Germinal center (tissue), 1 donor: ENCODE results near the gene CD300LF.

Source experiments
- DNase-seq: peaks from one replicate; pipeline ENCODE4 v3.0.0; 2012; ENCODE audit warnings: mixed read lengths, low spot score

Gene CD300LF

DNA sequence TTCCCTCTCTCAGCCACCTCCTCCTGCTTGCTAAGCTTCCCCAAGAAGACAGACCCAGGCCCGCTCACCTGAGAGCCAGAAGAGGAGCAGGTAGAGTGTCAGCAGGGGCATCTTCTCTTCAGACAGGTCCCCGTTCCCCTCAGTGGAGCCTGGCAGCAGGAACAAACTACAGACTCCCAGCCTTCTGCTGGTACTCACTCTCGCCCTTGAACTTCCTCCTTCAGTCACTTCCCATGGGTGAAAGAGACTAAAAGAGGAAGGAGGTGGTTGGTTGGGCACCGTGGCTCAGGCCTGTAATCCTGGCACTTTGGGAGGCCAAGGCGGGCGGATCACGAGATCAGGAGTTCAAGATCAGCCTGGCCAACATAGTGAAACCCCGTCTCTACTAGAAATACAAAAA is at the start of gene CD300LF:
Gene CD300LF, minus strand, starts transcription at position 168 of the 400 bp plus-strand sequence. Its CDS starts 57 bp downstream, at position 111.
- DNase-seq: peak; percentile 24

DNA sequence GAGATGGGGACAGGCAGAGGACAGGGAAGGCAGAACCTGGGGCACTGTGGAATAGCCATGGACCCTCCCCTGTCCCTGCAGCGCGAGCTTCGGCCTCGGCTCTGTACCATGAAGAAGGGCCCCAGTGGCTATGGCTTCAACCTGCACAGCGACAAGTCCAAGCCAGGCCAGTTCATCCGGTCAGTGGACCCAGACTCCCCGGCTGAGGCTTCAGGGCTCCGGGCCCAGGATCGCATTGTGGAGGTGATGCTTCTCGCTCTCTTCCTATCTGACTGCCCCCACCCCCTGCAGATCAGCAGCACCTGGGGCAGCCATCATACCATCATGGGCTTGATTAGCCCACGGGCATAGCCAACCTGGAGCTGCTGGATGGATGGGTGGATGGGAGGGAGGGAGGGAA is 49.2 kb upstream of the CD300LF start:
- DNase-seq: no peak

DNA sequence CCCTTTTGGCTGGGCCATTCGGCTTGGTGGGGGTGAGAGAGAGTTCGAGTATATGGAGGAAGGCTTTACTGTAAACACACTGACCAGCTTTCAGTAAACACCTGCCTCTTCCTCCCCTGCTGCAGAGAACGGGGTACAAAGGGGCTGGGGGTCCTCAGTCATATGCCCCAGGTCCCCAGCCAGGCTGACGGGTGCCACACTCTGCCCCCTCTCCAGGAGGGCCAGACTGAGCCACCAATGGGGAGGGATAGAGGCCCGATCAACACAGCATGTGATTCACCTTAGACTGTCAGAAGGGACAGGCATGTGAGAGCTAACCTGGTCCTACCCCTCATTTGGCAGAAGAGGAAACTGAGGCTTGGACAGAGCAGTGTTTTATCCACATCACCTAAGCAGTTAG is 48.7 kb upstream of the CD300LF start:
- DNase-seq: no peak

DNA sequence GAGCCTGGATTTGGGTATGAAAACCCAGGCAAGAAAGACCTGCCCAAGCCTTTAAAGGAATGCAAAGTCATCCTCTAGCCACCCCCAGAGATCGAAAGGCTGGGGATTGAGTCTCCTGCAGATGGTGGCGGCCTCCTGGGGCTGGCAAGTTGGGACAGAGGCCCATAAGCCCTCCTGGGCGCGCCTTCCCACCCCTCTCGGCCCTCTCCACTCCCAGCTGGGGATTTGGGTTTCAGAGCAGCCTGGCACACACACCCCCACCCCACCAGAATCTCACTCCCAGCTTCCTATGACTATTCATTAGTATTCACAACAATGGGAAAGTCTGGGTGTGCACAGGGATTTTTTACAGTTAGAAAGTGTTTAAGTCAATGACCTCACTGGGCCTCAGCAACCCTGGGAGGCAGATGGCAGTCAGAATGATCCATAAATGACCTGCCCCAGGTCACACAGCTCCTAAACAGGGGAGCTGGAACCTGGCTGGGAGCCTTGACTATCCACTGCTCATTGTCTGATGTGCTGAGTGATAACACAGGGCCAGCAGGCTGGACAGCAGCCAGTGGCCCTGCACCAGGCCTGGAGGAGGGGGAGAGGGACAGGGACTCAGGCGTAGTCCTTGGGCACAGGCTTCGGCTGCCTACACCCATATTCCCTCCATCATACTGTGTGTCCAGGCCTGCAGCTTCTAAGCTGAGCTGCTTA is 47.8 kb upstream of the CD300LF start:
- no peak for DNase-seq

DNA sequence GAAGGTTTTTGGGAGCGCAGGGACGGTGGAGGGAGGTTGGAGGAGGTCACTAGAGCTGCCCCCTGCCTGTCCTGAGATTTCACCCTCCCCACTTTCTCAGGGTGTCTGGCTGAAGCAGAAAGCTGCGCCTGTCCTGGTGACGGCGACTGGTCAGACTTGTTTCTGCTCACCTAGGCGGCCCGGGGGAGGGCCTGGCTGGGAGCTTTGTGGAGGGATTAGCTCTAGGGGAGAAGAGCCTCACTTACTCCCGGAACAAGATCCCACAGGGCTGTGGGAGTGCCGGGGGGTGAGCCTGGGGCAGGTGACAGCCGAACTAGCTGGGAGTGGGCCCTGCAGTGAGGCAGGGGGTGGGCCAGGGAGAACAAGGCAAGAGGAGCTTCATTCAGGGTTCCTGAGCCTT is 47.2 kb upstream of the CD300LF start:
- no peak for DNase-seq

DNA sequence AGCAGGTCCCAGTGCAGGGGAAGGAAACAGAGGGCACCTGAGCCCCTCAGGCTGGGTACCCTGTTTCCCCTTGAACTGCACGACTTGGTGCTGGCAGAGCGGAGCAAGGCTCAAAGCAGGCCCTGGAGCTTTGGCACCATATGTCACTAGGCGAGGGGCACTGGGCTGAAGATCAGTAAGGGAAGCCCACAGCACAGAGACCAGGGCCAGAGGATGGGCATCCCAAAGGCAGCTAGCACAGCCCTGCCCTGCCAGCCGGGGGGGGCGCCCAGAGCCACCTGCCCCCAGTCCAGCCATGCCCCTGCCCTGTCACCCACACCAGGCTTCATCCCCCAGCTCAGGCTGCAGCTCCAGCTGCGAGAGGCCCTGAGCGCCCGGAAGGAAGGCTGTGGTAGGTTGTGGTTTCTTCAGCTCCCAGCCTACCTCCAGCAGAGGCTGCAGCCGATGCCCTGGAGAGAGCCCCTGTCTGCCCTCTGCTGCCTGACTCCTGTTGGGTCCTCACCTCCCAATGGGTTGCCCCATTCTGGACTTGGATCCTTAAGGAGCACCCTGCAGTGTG is 46.6 kb upstream of the CD300LF start:
- no peak for DNase-seq

DNA sequence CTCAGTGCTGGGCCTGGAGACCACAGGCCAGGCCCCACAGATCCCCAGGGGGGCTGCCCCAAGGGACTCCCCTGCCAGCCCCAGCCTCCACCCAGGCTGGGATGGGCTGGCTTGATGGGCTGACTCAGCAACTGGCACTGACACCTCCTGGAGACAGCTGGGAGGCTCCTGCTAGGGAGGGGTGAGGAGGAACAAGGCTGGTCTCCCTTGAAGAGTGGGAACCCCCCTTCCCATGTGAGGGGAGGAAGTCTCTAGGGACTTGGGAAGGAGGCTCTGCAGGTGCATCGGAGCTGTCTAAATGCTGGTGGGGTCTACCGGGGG is 46.1 kb upstream of the CD300LF start:
- no peak for DNase-seq

DNA sequence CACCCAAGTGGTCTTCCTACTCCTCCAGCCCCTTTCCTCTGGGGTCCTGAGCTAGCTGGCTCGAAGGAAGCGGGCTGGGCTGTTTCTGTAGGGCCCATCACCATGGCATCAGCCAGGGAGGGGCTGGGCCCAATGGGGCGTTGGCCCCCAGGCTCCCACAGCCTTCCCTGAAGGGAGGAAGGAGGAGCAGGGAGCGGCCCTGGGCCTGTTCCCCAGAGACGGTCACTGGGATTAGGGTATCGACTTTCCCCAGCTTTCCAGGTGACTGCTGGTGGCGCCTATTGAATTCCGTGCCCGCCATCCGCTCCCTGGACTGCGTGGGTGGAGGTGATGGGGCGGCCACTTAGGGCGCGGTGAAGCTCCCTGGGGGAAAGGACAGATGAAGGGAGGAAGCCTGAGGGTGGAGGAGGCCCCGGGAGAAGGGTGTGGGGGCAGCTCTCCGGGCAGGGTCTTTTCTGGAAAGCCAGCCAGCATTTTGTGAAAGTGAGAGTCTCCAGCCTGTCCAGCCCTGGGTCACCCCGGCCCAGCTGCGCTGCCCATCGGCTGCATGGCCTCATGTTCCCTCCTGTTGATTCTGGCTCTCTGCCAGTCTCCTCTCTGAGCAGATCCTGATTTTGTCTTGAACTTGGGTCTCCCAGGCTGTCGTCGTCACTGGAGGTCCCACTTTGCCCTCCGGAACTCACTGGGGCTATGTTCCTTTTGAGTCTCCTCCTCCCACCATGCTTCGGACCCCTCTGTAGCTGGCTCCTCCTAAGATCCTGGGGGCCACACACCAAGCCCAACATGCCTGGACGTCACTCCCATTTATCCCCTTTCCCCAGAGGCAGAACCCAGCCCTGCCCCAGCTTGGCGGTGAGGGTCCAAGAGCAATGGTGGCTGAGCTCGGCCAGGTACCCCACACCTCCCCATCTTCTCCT is 45.5 kb upstream of the CD300LF start:
- DNase-seq: no peak

DNA sequence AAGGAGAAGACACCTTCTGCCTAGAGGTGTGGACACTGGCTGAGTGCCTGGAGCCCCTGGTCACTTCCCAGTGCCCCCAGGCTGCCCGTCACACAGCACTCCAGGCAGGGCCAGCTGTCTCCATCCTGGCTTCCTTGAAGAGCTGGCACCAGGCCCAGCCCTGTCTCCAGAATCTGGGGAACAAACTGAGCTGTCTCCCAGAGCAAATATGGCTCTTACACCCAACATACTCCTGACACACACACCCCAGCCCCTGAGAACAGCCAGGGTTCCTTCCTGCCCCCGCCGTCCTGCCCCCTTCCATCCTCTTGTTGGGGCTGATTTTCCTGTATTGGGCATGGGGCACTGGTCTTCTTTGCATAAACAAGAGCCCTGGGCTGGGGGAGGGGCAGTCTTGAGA is 44.8 kb upstream of the CD300LF start:
- DNase-seq: no peak

DNA sequence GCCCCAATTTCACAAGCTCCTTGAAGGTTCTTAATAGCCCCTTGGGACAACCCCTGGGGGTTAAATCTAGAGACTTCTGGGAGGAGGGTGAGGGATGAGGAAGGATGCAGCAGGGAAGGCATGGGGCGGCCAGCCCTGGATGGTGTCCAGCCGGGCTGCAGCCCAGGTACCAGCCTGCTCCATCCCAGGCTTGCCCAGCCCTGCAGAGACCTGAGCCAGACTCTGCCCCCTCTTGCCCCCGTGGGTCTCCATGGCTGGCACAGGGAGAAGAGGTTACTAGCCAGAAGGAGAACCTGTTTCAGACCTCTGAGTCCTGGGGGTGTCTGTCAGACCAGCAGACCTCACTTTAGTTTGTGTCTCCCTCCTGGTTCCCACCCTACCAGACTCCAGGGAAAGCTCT is 44.2 kb upstream of the CD300LF start:
- DNase-seq: no peak

DNA sequence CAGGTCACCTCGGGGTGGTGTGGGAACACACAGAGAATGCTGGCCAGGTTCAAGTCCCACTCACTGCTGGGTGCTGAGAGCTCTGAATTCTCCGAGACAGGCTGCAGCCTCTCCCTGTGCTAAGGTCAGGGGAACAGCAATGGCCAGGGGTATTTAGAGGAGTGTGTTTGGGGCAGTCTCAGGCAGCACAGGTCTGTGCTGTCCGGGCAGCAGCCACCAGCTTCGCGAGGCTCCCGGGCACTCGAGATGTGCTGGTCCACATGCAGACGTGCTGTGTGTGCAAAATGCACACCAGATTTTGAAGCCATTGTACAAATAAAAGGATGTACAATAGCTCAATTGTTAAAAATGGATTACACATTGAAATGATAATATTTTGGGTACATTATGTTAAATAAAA is 42.8 kb upstream of the CD300LF start:
- no peak for DNase-seq

DNA sequence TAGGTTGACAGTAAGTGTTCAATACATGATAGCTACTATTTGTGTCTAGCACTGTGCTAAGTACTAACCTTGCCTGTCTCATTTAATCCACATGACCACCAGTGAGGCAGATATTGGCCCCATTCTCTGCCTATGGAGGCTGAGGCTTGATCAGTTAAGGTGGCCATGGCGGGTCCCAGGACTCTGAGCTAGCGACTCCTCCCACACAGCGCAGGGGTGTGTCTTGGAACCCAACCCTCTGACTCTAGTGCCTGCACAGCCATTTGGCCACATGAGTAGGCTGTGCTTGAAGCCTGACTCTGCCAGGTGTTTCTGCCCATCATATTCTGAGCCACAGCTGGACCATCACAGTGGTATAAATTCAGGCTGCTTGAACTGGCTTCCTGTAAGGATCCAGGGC is 42.1 kb upstream of the CD300LF start:
- no peak for DNase-seq

DNA sequence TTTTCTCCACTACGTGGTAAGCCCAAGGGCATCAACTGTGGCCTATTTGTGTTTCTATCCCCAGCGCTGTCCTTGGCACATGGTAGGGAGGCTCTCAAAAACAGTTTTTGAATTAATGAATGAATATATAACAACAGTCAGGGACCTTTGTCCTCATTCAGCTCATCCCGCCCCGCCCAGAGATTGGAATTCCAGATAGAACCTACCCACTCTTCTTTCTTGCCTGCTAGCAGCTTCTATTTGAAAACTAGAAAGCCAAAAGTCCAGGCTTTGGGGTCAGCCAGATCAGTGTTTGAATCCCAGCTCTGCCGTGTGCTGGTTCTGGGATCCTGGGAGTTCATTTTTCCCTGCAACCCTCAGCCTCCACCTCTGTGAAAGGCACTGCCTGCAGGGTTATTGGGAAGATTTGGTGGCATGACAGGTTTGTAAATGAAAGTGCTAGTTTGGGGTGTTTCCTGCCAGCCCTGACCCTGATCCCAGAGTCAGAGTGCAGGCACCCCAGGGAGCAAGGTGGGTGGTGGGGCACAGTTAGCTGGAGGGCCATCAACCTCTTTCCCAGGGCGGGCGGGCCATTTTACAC is 40.2 kb upstream of the CD300LF start:
- no peak for DNase-seq

DNA sequence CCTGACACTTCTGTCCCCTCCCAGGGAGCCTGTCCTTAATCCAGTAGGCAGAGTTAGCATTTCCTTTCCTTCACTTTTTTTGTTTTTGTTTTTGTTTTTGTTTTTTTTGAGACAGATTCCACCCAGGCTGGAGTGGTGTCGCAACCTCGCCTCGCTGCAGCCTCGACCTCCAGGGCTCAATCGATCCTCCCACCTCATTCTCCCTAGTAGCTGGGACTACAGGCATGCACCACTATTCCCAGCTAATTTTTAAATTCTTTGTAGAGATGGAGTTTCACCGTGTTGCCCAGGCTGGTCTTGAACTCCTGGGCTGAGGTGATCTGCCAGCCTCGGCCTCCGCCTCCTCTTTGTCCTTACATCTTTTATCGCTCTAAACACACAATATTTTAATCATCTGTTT is 39.7 kb upstream of the CD300LF start:
- no peak for DNase-seq

DNA sequence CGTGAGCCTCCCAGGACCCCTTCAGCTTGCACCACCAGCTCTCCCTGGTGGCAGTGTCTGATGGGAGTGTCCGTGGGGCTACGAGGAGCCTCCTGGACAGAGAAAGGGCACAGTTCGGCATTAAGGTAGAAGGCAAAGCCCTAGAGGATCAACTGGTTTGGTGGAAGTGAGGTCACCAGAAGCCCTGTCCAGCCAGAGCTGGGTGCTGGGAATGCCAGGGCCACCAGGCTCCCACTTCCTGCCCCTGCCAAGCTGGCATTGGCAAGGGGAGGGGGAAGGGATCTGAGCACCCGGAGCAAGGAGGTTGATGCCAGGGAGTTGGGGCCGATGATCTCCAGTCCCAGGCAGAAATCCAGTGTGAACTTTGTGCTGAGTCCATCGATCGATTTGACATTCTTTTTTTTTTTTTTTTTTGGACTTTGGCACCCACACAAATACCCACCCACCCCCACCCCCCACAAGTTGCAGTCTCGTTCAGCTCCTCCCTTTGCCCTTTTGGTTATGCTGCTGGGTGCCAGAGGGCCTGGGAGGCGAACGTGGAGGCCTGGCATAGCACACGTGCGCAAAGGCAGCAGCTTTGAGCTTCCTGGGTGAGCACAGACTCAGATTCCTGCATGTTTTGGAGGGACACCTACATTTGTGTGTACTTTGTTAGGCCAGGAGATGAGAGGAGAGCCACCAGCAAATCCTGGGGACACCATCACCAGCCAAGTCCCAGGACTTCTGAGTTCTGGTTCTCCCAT is 37.8 kb upstream of the CD300LF start:
- no peak for DNase-seq

DNA sequence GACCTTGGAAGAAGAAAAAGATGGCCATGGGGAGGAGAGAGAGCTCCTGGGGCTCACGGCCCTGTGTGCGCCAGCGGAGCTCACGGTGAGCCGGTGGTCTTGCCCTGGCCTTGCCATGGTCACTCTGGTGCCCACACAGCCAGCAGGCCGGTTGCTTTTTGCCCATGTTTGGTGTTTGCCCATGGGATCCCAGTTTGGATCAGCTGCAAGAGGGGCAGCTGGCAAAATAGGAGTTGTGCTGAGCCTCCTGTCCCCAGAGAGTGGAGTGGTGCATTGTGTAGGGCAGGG is 37.3 kb upstream of the CD300LF start:
- DNase-seq: no peak

DNA sequence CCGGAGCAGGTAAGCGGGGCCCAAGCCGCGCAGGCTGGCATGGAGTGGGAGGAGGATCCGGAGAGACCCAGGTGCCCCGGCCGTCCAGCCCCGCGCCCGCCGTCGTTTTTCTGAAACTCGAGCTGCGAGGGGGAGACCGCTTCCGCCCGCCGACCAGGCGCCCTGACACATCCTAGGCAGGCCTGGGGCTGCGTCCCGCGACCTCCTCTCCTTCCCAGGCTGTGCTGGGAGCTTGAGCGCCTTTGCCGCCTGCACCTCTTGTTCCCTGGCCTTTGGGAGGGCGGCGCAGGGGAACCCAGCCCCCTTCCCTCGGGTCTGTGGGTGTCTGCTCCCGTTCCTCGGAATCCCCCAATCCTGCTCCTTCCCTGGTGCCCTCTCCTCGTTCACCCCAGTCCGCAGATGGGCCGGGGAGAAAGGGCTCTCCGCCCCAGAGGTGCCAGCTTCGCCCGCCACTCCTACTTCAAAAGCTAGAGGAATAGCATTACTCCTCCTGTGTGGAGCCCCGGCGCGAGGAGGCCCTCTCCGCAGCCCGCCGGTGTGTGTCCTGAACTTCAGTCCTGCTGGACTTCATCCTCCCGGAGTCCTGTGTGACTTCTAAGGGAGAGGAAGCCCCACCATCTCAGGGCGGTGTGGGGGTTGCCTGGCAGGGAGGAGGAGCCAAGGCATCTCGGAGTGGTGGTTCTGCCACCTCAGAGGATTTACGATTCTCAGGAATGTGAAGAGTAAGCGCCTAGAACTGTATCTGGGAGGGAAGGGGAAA is 36.7 kb upstream of the CD300LF start:
- peak; percentile 37 for DNase-seq

DNA sequence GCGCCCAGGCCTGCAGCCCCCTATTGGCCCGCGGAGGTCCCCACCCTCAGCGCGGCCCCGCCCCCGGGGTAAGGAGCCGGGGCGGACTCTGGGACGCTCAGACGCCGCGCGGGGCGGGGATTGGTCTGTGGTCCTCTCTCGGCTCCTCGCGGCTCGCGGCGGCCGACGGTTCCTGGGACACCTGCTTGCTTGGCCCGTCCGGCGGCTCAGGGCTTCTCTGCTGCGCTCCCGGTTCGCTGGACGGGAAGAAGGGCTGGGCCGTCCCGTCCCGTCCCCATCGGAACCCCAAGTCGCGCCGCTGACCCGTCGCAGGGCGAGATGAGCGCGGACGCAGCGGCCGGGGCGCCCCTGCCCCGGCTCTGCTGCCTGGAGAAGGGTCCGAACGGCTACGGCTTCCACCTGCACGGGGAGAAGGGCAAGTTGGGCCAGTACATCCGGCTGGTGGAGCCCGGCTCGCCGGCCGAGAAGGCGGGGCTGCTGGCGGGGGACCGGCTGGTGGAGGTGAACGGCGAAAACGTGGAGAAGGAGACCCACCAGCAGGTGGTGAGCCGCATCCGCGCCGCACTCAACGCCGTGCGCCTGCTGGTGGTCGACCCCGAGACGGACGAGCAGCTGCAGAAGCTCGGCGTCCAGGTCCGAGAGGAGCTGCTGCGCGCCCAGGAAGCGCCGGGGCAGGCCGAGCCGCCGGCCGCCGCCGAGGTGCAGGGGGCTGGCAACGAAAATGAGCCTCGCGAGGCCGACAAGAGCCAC is 36.0 kb upstream of the CD300LF start, which contains the start of gene NHERF1:
Gene NHERF1, plus strand, starts transcription at position 100 of the 750 bp plus-strand sequence. Its CDS starts 219 bp downstream, at position 319.
- peak; percentile 97 for DNase-seq

DNA sequence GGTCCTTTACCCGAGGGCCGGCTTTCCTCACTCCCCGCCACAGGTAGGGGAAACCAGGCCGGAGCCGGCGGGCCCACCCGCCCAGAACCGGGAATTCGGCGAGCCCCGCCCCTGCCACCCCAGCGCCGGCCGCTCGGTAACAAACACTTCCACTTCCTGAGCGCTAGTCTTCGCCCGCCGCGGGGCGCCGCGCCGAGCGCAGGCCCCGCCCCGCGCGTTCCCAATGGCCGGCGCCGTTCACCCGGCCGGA is 35.5 kb upstream of the CD300LF start:
- DNase-seq: no peak

DNA sequence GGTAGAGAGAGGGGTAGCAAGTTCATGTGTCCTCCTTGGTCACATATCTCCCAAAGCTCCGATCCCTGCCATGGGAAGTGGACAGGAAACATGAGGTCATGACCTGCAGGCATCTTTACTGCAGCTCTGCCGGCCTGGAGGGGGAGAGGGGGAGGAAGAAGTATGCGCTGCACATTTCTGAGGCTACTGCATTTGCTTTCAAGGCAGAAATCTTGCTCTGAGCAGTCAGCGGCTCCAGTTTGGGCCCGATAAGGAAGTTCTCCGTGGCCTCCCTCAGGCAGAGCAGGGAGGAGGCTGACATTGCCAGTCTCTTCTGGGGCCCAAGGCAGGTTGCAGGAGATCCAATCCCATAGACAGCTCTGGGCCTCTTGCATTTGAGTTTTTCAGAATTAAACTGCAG is 34.2 kb upstream of the CD300LF start:
- no peak for DNase-seq

DNA sequence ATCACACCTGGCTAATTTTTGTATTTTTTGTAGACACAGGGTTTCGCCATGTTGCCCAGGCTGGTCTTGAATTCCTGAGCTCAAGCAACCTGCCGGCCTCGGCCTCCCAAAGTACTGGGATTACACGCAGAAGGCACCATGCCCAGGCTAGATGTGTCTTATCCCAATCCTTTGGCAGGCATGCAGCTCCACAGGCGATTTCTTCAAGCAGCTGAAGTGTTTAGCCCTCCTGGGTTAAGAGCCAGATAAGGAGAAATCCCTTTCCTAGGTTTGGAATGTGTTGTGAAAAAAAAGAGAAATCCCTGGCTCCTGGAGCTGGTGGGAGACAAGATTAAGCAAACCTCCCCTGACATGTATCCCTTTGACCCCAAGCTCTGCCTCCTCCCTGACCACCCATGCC is 33.7 kb upstream of the CD300LF start:
- DNase-seq: no peak
